MM.1S (cell line): ENCODE results near the gene PI4KB.

Experiments used
- DNase-seq: peaks from one replicate; pipeline ENCODE4 v3.0.0-alpha.2; 2015
- H2AFZ ChIP-seq: fragments of 300-600 bp; sonication (generic); 2 replicates; pipeline ENCODE4 v1.6.0; 2016; ENCODE audit warnings: antibody characterized with exemption, low read length
- H3F3A ChIP-seq: fragments of 300-600 bp; sonication (generic); 2 replicates; pipeline ENCODE4 v1.6.1; 2016; ENCODE audit warnings: mild to moderate bottlenecking, antibody characterized with exemption, low read length, moderate library complexity, mixed read lengths; ENCODE audit not compliant: insufficient read depth
- H3K27ac ChIP-seq: fragments of 300-600 bp; sonication (generic); 2 replicates; pipeline ENCODE4 v1.5.1; 2016; ENCODE audit warnings: mild to moderate bottlenecking, low read length
- H3K27me3 ChIP-seq: fragments of 300-600 bp; sonication (generic); replicated peaks from 2 replicates; pipeline ENCODE4 v1.6.0; 2016; ENCODE audit warnings: low read length; ENCODE audit not compliant: insufficient read depth
- H3K36me3 ChIP-seq: fragments of 300-600 bp; sonication (generic); replicated peaks from 2 replicates; pipeline ENCODE4 v1.6.1; 2016; ENCODE audit warnings: mild to moderate bottlenecking, low read length, mixed read lengths; ENCODE audit not compliant: insufficient read depth
- H3K4me1 ChIP-seq: fragments of 300-600 bp; sonication (generic); 2 replicates; pipeline ENCODE4 v1.6.1; 2016; ENCODE audit warnings: low read length, mixed read lengths
- H3K4me2 ChIP-seq: fragments of 300-600 bp; sonication (generic); 2 replicates; pipeline ENCODE4 v1.6.0; 2016; ENCODE audit warnings: low read depth, low read length
- H3K4me3 ChIP-seq: fragments of 300-600 bp; sonication (generic); 2 replicates; pipeline ENCODE4 v1.5.1; 2016; ENCODE audit warnings: low read length, mixed read lengths
- H3K79me2 ChIP-seq: fragments of 300-600 bp; sonication (generic); 2 replicates; pipeline ENCODE4 v1.6.1; 2016; ENCODE audit warnings: mixed run types, low read length, mixed read lengths
- H3K9ac ChIP-seq: fragments of 300-600 bp; sonication (generic); 2 replicates; pipeline ENCODE4 v1.6.1; 2016; ENCODE audit warnings: low read length, mixed read lengths
- H3K9me2 ChIP-seq: fragments of 300-600 bp; sonication (generic); replicated peaks from 2 replicates; pipeline ENCODE4 v1.6.1; 2016; ENCODE audit warnings: mild to moderate bottlenecking, low read length, mixed read lengths; ENCODE audit not compliant: insufficient read depth
- H3K9me3 ChIP-seq: fragments of 300-600 bp; sonication (generic); replicated peaks from 2 replicates; pipeline ENCODE4 v1.6.1; 2016; ENCODE audit warnings: mild to moderate bottlenecking, low read length, mixed read lengths; ENCODE audit not compliant: insufficient read depth
- H4K20me1 ChIP-seq: fragments of 300-600 bp; sonication (generic); 2 replicates; pipeline ENCODE4 v1.6.1; 2016; ENCODE audit warnings: mild to moderate bottlenecking, low read length, moderate library complexity, mixed read lengths; ENCODE audit not compliant: insufficient read depth
- EZH2 ChIP-seq: fragments of 300-600 bp; sonication (generic); optimal IDR thresholded peaks from 2 replicates; pipeline ENCODE3; 2017; ENCODE audit warnings: low read depth, mild to moderate bottlenecking, antibody characterized with exemption, low read length, mixed read lengths
- EZH2phosphoT487 ChIP-seq: fragments of 300-600 bp; sonication (generic); IDR thresholded peaks from 2 replicates; pipeline ENCODE4 v1.6.1; 2018; ENCODE audit warnings: antibody characterized with exemption, low read length
- TF ChIP-seq, protein P1 (sequence below): fragments of 300-600 bp; sonication (generic); IDR thresholded peaks from 2 replicates; pipeline ENCODE4 v1.5.1; 2016; ENCODE audit warnings: antibody characterized with exemption, low read length, mixed read lengths

The PI4KB gene

DNA sequence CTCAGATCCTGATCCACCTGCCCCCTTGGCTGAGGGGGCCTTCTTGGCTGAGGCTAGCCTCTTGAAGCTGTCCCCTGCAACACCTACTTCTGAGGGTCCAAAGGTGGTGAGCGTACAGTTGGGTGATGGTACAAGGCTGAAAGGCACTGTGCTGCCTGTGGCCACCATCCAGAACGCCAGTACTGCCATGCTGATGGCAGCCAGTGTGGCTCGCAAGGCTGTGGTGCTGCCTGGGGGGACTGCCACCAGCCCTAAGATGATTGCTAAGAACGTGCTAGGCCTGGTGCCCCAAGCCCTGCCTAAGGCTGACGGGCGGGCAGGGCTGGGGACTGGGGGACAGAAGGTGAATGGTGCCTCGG, 39.9 kb downstream of the PI4KB start:
- H3K4me1 ChIP-seq, result peaks cover 10% of the 10 kb centered on the region
- H3K36me3 ChIP-seq, result no peaks in the 10 kb centered on the region
- H3F3A ChIP-seq, result 0 out of 2 replicates have a peak, but pooled peaks cover 5% of the 10 kb centered on the region
- no peaks in the 10 kb centered on the region for H4K20me1 ChIP-seq
- no peak overlapping the region for H3K4me3 ChIP-seq
- H3K79me2 ChIP-seq, result peaks cover 39% of the 10 kb centered on the region
- DNase-seq, result no peak
- H3K27ac ChIP-seq, result no peak overlapping the region
- H3K9me2 ChIP-seq, result no peaks in the 10 kb centered on the region
- TF ChIP-seq EZH2, result no peak
- TF ChIP-seq EZH2phosphoT487, result no peak
- TF ChIP-seq, protein P1, sequence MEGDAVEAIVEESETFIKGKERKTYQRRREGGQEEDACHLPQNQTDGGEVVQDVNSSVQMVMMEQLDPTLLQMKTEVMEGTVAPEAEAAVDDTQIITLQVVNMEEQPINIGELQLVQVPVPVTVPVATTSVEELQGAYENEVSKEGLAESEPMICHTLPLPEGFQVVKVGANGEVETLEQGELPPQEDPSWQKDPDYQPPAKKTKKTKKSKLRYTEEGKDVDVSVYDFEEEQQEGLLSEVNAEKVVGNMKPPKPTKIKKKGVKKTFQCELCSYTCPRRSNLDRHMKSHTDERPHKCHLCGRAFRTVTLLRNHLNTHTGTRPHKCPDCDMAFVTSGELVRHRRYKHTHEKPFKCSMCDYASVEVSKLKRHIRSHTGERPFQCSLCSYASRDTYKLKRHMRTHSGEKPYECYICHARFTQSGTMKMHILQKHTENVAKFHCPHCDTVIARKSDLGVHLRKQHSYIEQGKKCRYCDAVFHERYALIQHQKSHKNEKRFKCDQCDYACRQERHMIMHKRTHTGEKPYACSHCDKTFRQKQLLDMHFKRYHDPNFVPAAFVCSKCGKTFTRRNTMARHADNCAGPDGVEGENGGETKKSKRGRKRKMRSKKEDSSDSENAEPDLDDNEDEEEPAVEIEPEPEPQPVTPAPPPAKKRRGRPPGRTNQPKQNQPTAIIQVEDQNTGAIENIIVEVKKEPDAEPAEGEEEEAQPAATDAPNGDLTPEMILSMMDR, result no peak
- H3K27me3 ChIP-seq, result no peaks in the 10 kb centered on the region
- H2AFZ ChIP-seq, result no peak overlapping the region
- H3K9me3 ChIP-seq, result no peaks in the 10 kb centered on the region
- no peak overlapping the region for H3K9ac ChIP-seq
- no peak overlapping the region for H3K4me2 ChIP-seq

DNA sequence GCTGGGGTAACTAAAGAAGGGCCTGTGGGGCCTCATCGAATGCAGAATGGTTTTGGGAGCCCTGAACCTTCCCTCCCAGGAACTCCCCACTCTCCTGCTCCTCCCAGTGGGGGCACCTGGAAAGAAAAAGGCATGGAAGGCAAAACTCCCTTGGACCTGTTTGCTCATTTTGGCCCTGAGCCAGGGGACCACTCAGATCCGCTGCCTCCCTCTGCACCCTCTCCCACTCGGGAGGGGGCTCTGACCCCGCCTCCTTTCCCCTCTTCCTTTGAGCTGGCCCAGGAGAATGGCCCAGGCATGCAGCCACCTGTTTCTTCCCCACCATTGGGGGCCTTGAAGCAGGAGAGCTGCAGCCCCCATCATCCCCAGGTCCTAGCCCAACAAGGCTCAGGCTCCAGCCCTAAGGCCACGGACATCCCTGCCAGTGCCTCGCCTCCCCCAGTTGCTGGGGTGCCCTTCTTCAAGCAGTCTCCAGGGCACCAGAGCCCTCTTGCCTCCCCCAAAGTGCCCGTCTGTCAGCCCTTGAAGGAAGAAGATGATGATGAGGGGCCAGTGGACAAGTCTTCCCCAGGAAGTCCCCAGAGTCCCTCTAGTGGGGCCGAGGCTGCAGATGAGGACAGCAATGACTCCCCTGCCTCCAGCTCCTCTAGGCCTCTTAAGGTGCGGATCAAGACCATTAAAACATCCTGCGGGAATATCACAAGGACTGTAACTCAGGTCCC, 40.4 kb downstream of the PI4KB start:
- Histone ChIP-seq H3F3A (0 out of 2 replicates have a peak, but pooled peaks cover 5% of the 10 kb centered on the region), H3K9ac (no peak overlapping the region), H3K4me2 (no peak overlapping the region), H3K9me3 (no peaks in the 10 kb centered on the region), H3K27me3 (no peaks in the 10 kb centered on the region), H4K20me1 (no peaks in the 10 kb centered on the region), H3K4me3 (no peak overlapping the region), H3K9me2 (no peaks in the 10 kb centered on the region), H3K27ac (no peak overlapping the region), H3K36me3 (no peaks in the 10 kb centered on the region), H3K4me1 (peaks cover 10% of the 10 kb centered on the region), H2AFZ (no peak overlapping the region), H3K79me2 (peaks cover 40% of the 10 kb centered on the region)
- TF ChIP-seq, protein P1, result no peak
- TF ChIP-seq EZH2phosphoT487 (no peak), EZH2 (no peak)
- DNase-seq, result no peak

DNA sequence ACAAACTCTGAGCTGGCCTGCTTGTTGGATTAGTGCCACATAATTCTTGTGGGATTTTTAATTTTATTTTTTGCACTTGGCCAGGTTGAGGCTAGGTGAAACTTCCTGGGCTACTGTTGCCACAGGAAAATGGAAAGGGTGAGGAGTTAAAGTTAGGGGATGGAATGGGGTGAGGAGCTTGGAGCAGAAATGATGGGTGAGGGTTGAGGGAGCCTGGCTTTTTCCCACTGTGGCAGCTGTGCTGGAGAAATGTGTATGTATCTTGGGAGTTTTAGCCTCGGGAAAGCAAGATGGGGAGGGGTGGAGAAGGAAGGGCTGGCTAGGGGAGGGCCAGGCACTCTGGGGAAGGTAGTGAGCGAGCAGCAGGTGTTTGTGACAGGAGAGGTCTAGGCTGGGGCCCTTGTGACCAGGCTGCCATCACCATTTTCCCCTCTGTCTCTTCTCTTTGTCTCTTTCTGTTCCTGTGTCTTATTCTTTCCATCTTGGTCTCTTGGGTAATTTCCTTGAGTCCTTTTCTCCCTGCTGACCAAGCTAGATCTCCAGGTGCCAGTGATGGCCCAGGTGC, 43.1 kb downstream of the PI4KB start:
- no peaks in the 10 kb centered on the region for H3K27me3 ChIP-seq
- H3K4me3 ChIP-seq, result no peak overlapping the region; the same call in 1 of the 2 replicates
- H3K9ac ChIP-seq, result no peak overlapping the region; the same call in 1 of the 2 replicates
- DNase-seq, result no peak
- H3K4me2 ChIP-seq, result peak overlapping the region; percentile 98; the same call in 1 of the 2 replicates
- no peaks in the 10 kb centered on the region for H3K9me3 ChIP-seq
- no peaks in the 10 kb centered on the region for H3K36me3 ChIP-seq
- peaks cover 40% of the 10 kb centered on the region for H3K79me2 ChIP-seq
- TF ChIP-seq EZH2phosphoT487 (no peak), EZH2 (no peak)
- TF ChIP-seq, protein P1, result no peak
- peaks cover 14% of the 10 kb centered on the region for H3F3A ChIP-seq
- H2AFZ ChIP-seq, result no peak overlapping the region
- H4K20me1 ChIP-seq, result no peaks in the 10 kb centered on the region
- H3K4me1 ChIP-seq, result peaks cover 10% of the 10 kb centered on the region
- no peak overlapping the region for H3K27ac ChIP-seq
- no peaks in the 10 kb centered on the region for H3K9me2 ChIP-seq
